Brain microvascular endothelial cell (primary cell): ENCODE results near the gene USP3.

Source experiments
- DNase-seq: peaks from one replicate; pipeline ENCODE4 v3.0.0-alpha.2; 2020
- H3K27ac ChIP-seq: fragments of 250-450 bp; sonication (Bioruptor Pico); 2 replicates; pipeline ENCODE4 v1.5.1; 2020; ENCODE audit warnings: mild to moderate bottlenecking, moderate library complexity
- H3K27me3 ChIP-seq: fragments of 250-450 bp; sonication (Bioruptor Pico); replicated peaks from 2 replicates; pipeline ENCODE4 v1.5.1; 2020; ENCODE audit warnings: mild to moderate bottlenecking
- H3K36me3 ChIP-seq: fragments of 250-450 bp; sonication (Bioruptor Pico); replicated peaks from 2 replicates; pipeline ENCODE4 v1.5.1; 2020; ENCODE audit warnings: mild to moderate bottlenecking
- H3K4me3 ChIP-seq: 2 replicates; pipeline ENCODE4 v1.5.1; 2011; ENCODE audit warnings: low read depth, mild to moderate bottlenecking, control low read depth, low read length, moderate library complexity
- CTCF ChIP-seq: IDR thresholded peaks from 2 replicates; pipeline ENCODE4 v1.5.1; 2011; ENCODE audit warnings: low read depth, mild to moderate bottlenecking, moderate library complexity, low read length, control low read depth, inconsistent platforms; ENCODE audit errors: missing control alignments
- in situ Hi-C: cut with HindIII; loops from 2 replicates; pipeline ENCODE4 v1.10.0; 2017; ENCODE audit warnings: low sequenced_read_pairs, low pct_ligation_motif_present

USP3 gene

GRCh38 chr15:63586790-63587189 lies 82.4 kb downstream of the USP3 start:
- in situ Hi-C loops, result no loop called here
- Histone ChIP-seq H3K27me3 (no peaks in the 10 kb centered on the region), H3K36me3 (peaks cover 28% of the 10 kb centered on the region), H3K4me3 (no peak overlapping the region), H3K27ac (no peak overlapping the region)
- DNase-seq, result no peak
- no peak for TF ChIP-seq CTCF

GRCh38 chr15:63587527-63587926 lies 83.1 kb downstream of the USP3 start:
- H3K27me3 ChIP-seq, result no peaks in the 10 kb centered on the region
- in situ Hi-C loops, result no loop called here
- H3K4me3 ChIP-seq, result no peak overlapping the region
- H3K36me3 ChIP-seq, result peaks cover 28% of the 10 kb centered on the region
- no peak for TF ChIP-seq CTCF
- H3K27ac ChIP-seq, result no peak overlapping the region
- DNase-seq, result no peak

- in situ Hi-C loops, result no loop called here
- no peak overlapping the region for H3K4me3 ChIP-seq
- H3K27me3 ChIP-seq, result no peaks in the 10 kb centered on the region
- TF ChIP-seq CTCF, result no peak
- H3K36me3 ChIP-seq, result peaks cover 32% of the 10 kb centered on the region
- no peak overlapping the region for H3K27ac ChIP-seq
- no peak for DNase-seq
Observed at GRCh38 chr15:63588826-63589225, 84.4 kb downstream of the USP3 start.

- H3K36me3 ChIP-seq, result peaks cover 31% of the 10 kb centered on the region
- DNase-seq, result no peak
Observed at GRCh38 chr15:63593705-63594671, 89.6 kb downstream of the USP3 start.

GRCh38 chr15:63595065-63595464 lies 90.7 kb downstream of the USP3 start:
- TF ChIP-seq CTCF, result no peak
- DNase-seq, result no peak
- Histone ChIP-seq H3K4me3 (no peak overlapping the region), H3K27me3 (no peaks in the 10 kb centered on the region), H3K36me3 (peaks cover 24% of the 10 kb centered on the region), H3K27ac (no peak overlapping the region)
- in situ Hi-C loops, result no loop called here

More at GRCh38 chr15:63593705-63594671, 89.6 kb downstream of the USP3 start:
- Histone ChIP-seq H3K27me3 (no peaks in the 10 kb centered on the region), H3K27ac (no peak overlapping the region), H3K4me3 (no peak overlapping the region)
- TF ChIP-seq CTCF, result no peak
- in situ Hi-C loops, result no loop called here
